H9 (cell line): ENCODE measurements around the gene DBN1. TPM values are rescaled to one million over a fixed set of nuclear protein-coding genes. Genes with fewer than 3 reads are reported as not detected.

Experiments used
- DNase-seq: peaks from one replicate; pipeline ENCODE4 v3.0.0-alpha.2; 2017
- H2AFZ ChIP-seq: one replicate; pipeline ENCODE4 v1.6.1; 2013; ENCODE audit warnings: mild to moderate bottlenecking, low read length, control low read depth, moderate library complexity
- H2AK5ac ChIP-seq: 2 replicates; pipeline ENCODE4 v1.6.1; 2013; ENCODE audit warnings: low read length, control low read depth, mixed read lengths; ENCODE audit not compliant: insufficient read length
- H2BK120ac ChIP-seq: one replicate; pipeline ENCODE4 v1.6.1; 2013; ENCODE audit warnings: low read depth, mild to moderate bottlenecking, low read length, control low read depth, inconsistent platforms; ENCODE audit not compliant: poor library complexity, severe bottlenecking
- H2BK12ac ChIP-seq: 2 replicates; pipeline ENCODE4 v1.6.1; 2013; ENCODE audit warnings: low read length, control low read depth, mixed read lengths, low read depth; ENCODE audit not compliant: insufficient read length
- H2BK15ac ChIP-seq: 2 replicates; pipeline ENCODE4 v1.6.1; 2013; ENCODE audit warnings: low read depth, low read length, control low read depth
- H2BK20ac ChIP-seq: one replicate; pipeline ENCODE4 v1.6.1; 2013; ENCODE audit warnings: low read depth, mild to moderate bottlenecking, low read length, control low read depth, inconsistent platforms; ENCODE audit not compliant: poor library complexity, severe bottlenecking
- H2BK5ac ChIP-seq: 2 replicates; pipeline ENCODE4 v1.6.1; 2013; ENCODE audit warnings: low read length, control low read depth, mixed read lengths; ENCODE audit not compliant: insufficient read length
- H3K14ac ChIP-seq: 2 replicates; pipeline ENCODE4 v1.6.1; 2013; ENCODE audit warnings: low read length, control low read depth; ENCODE audit not compliant: insufficient read depth
- H3K18ac ChIP-seq: 2 replicates; pipeline ENCODE4 v1.6.1; 2013; ENCODE audit warnings: low read depth, mild to moderate bottlenecking, mixed read lengths, low read length, control low read depth; ENCODE audit not compliant: insufficient read length
- H3K23ac ChIP-seq: 2 replicates; pipeline ENCODE4 v1.6.1; 2013; ENCODE audit warnings: low read length, control low read depth, mixed read lengths, low read depth; ENCODE audit not compliant: insufficient read length
- H3K23me2 ChIP-seq: 2 replicates; pipeline ENCODE4 v1.6.1; 2013; ENCODE audit warnings: low read depth, mild to moderate bottlenecking, mixed read lengths, low read length, control low read depth; ENCODE audit not compliant: insufficient read length, poor library complexity, severe bottlenecking
- H3K27ac ChIP-seq: 2 replicates; pipeline ENCODE4 v1.5.1; 2013; ENCODE audit warnings: low read length, control low read depth, mixed read lengths, low read depth; ENCODE audit not compliant: insufficient read length
- H3K27me3 ChIP-seq: 2 replicates; pipeline ENCODE4 v1.6.1; 2013; ENCODE audit warnings: low read length, control low read depth, inconsistent platforms; ENCODE audit not compliant: insufficient read depth
- H3K4ac ChIP-seq: 2 replicates; pipeline ENCODE4 v1.6.1; 2013; ENCODE audit warnings: low read depth, mild to moderate bottlenecking, control low read depth, inconsistent platforms, low read length, moderate library complexity
- H3K4me1 ChIP-seq: 2 replicates; pipeline ENCODE4 v1.6.1; 2013; ENCODE audit warnings: low read length, control low read depth, inconsistent platforms; ENCODE audit not compliant: insufficient read depth
- H3K4me2 ChIP-seq: 2 replicates; pipeline ENCODE4 v1.6.1; 2013; ENCODE audit warnings: low read length, control low read depth, mixed read lengths; ENCODE audit not compliant: insufficient read length, insufficient read depth
- H3K56ac ChIP-seq: 2 replicates; pipeline ENCODE4 v1.6.1; 2013; ENCODE audit warnings: low read depth, mild to moderate bottlenecking, mixed read lengths, low read length, control low read depth; ENCODE audit not compliant: insufficient read length
- H3K79me1 ChIP-seq: 2 replicates; pipeline ENCODE4 v1.6.1; 2013; ENCODE audit warnings: low read depth, mild to moderate bottlenecking, moderate library complexity, low read length, control low read depth, inconsistent platforms; ENCODE audit not compliant: insufficient read depth, poor library complexity, severe bottlenecking
- H3K79me2 ChIP-seq: 2 replicates; pipeline ENCODE4 v1.6.1; 2013; ENCODE audit warnings: low read length, control low read depth, inconsistent platforms; ENCODE audit not compliant: insufficient read depth
- H3K9ac ChIP-seq: 2 replicates; pipeline ENCODE4 v1.6.1; 2013; ENCODE audit warnings: low read length, control low read depth, mixed read lengths; ENCODE audit not compliant: insufficient read length; ENCODE audit errors: extremely low read depth
- H3K9me3 ChIP-seq: one replicate; pipeline ENCODE4 v1.6.1; 2013; ENCODE audit warnings: low read depth, low read length, inconsistent platforms; ENCODE audit not compliant: control insufficient read depth
- H3T11ph ChIP-seq: one replicate; pipeline ENCODE4 v1.6.1; 2013; ENCODE audit warnings: mild to moderate bottlenecking, low read length, control low read depth, inconsistent platforms
- H4K20me1 ChIP-seq: one replicate; pipeline ENCODE4 v1.6.1; 2013; ENCODE audit not compliant: control insufficient read depth, insufficient read length, insufficient read depth
- H4K5ac ChIP-seq: 2 replicates; pipeline ENCODE4 v1.6.1; 2013; ENCODE audit warnings: low read depth, mild to moderate bottlenecking, mixed read lengths, low read length, control low read depth; ENCODE audit not compliant: insufficient read length
- H4K8ac ChIP-seq: replicated peaks from 2 replicates; pipeline ENCODE4 v1.6.1; 2013; ENCODE audit warnings: low read length, control low read depth, mixed read lengths, low read depth; ENCODE audit not compliant: insufficient read length
- H4K91ac ChIP-seq: 2 replicates; pipeline ENCODE4 v1.6.1; 2013; ENCODE audit warnings: low read depth, mild to moderate bottlenecking, moderate library complexity, mixed read lengths, low read length, control low read depth; ENCODE audit not compliant: insufficient read length
- H3K27ac Mint-ChIP-seq, 3 experiments: 2 replicates in 2 of 3; 3 replicates in 1 of 3; pipeline ENCODE4 v1.8.0; 2020 to 2021; ENCODE audit warnings: mixed read lengths in 3 of 3, mild to moderate bottlenecking in 1 of 3, moderate library complexity in 1 of 3
- H3K27me3 Mint-ChIP-seq: 2 replicates; pipeline ENCODE4 v1.8.0; 2021; ENCODE audit warnings: low read depth, mild to moderate bottlenecking, moderate library complexity, mixed read lengths
- H3K36me3 Mint-ChIP-seq, 3 experiments: 2 replicates in 2 of 3; 3 replicates in 1 of 3; pipeline ENCODE4 v1.8.0; 2020 to 2021; ENCODE audit warnings: low read depth in 3 of 3, mixed read lengths in 3 of 3; ENCODE audit not compliant: insufficient read depth in 1 of 3
- H3K4me1 Mint-ChIP-seq, 2 experiments: 2 replicates each; pipeline ENCODE4 v1.8.0; 2020; ENCODE audit warnings: mixed read lengths in 2 of 2
- H3K4me3 Mint-ChIP-seq, 2 experiments: 2 replicates in 1 of 2; 3 replicates in 1 of 2; pipeline ENCODE4 v1.8.0; 2020 to 2021; ENCODE audit warnings: mild to moderate bottlenecking in 2 of 2, mixed read lengths in 2 of 2, moderate library complexity in 1 of 2
- H3K9me3 Mint-ChIP-seq, 2 experiments: 2 replicates in 1 of 2; 3 replicates in 1 of 2; pipeline ENCODE4 v1.8.0; 2020; ENCODE audit warnings: mild to moderate bottlenecking in 2 of 2, mixed read lengths in 2 of 2, moderate library complexity in 1 of 2
- WGBS: extraction: QIAGEN DNeasy Blood & Tissue Kit; methylation state at CpG from one replicate; pipeline ENCODE4 v1.1.7; 2013; ENCODE audit warnings: missing lambda C conversion rate, low lambda C conversion rate, mixed read lengths; ENCODE audit not compliant: insufficient read length; ENCODE audit errors: extremely low coverage; 5-methylcytosine and 5-hydroxymethylcytosine counted together
- total RNA-seq: library from RNA; stranded (reverse); gene quantifications from 2 replicates; pipeline ENCODE4 v1.2.1, GENCODE V29; 2021
- TF ChIP-seq, protein P1 (sequence below): fragments of 200-600 bp; sonication (generic); conservative IDR thresholded peaks from 3 replicates; pipeline ENCODE4 v1.8.0; 2021; ENCODE audit warnings: antibody characterized with exemption, mild to moderate bottlenecking

The DBN1 gene
- total RNA-seq, 1 experiment from 2014 or later, result 340 TPM

- Histone ChIP-seq H4K20me1 (no peaks in the 10 kb centered on the region), H2AFZ (no peak overlapping the region), H3K56ac (no peak overlapping the region), H2BK120ac (no peak overlapping the region), H4K8ac (no peak overlapping the region), H3K4ac (no peak overlapping the region), H3K9me3 (no peaks in the 10 kb centered on the region), H3K9ac (no peak overlapping the region), H3K18ac (no peak overlapping the region), H4K91ac (no peak overlapping the region), H3K23ac (no peak overlapping the region), H3K27ac (no peak overlapping the region), H3K79me2 (no peaks in the 10 kb centered on the region), H3K79me1 (no peaks in the 10 kb centered on the region), H3K4me1 (no peaks in the 10 kb centered on the region; the same call in 1 of the 2 replicates), H2BK20ac (no peak overlapping the region), H2BK5ac (no peak overlapping the region), H3K27me3 (no peaks in the 10 kb centered on the region; the same call in 1 of the 2 replicates), H4K5ac (no peak overlapping the region), H2AK5ac (no peak overlapping the region), H3K14ac (no peak overlapping the region), H2BK15ac (no peak overlapping the region), H3K4me2 (no peak overlapping the region), H3T11ph (no peak overlapping the region), H3K23me2 (no peaks in the 10 kb centered on the region), H2BK12ac (no peak overlapping the region)
- TF ChIP-seq, protein P1, sequence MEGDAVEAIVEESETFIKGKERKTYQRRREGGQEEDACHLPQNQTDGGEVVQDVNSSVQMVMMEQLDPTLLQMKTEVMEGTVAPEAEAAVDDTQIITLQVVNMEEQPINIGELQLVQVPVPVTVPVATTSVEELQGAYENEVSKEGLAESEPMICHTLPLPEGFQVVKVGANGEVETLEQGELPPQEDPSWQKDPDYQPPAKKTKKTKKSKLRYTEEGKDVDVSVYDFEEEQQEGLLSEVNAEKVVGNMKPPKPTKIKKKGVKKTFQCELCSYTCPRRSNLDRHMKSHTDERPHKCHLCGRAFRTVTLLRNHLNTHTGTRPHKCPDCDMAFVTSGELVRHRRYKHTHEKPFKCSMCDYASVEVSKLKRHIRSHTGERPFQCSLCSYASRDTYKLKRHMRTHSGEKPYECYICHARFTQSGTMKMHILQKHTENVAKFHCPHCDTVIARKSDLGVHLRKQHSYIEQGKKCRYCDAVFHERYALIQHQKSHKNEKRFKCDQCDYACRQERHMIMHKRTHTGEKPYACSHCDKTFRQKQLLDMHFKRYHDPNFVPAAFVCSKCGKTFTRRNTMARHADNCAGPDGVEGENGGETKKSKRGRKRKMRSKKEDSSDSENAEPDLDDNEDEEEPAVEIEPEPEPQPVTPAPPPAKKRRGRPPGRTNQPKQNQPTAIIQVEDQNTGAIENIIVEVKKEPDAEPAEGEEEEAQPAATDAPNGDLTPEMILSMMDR, result no peak
- H3K36me3 Mint-ChIP-seq, result peaks cover 10 to 14% (median 12%) of the 10 kb centered on the region in 3 experiments; a peak in 6 of 7 replicates
- H3K4me1 Mint-ChIP-seq, result peaks cover 15 to 24% of the 10 kb centered on the region in 2 experiments
- WGBS, result no CpG with 5 or more reads among the region's 24 CpGs
- H3K27me3 Mint-ChIP-seq, result peaks cover 22% of the 10 kb centered on the region
- no peaks in the 10 kb centered on the region for H3K9me3 Mint-ChIP-seq
- H3K4me3 Mint-ChIP-seq, result no peak overlapping the region
- H3K27ac Mint-ChIP-seq, result no peak overlapping the region
- DNase-seq, result no peak
Observed at GRCh38 chr5:177503351-177504085, 30.1 kb upstream of the DBN1 start.
